Sigmoid colon (tissue), 4 donors: ENCODE measurements around the gene PPFIBP2.

Experiments
- EP300 ChIP-seq, 4 donors: sonication (generic); formaldehyde crosslinking; IDR thresholded peaks; one replicate each; pipeline ENCODE4 v1.6.1; 2017; ENCODE audit warnings: antibody characterized with exemption in 4 of 4
- POLR2A ChIP-seq, 2 donors: fragments of 450-650 bp; IDR thresholded peaks; one replicate each; pipeline ENCODE4 v1.6.1; 2016; ENCODE audit warnings: antibody characterized with exemption in 2 of 2, mild to moderate bottlenecking in 2 of 2, moderate library complexity in 2 of 2
- POLR2AphosphoS5 ChIP-seq, 4 donors: sonication (generic); formaldehyde crosslinking; IDR thresholded peaks; one replicate each; pipeline ENCODE4 v1.6.1; 2017; ENCODE audit warnings: antibody characterized with exemption in 4 of 4
- TF ChIP-seq, protein P1 (sequence below), 4 experiments: fragments of 450-650 bp in 3 of 4; fragments of 200-600 bp in 1 of 4; IDR thresholded peaks; one replicate each; pipeline ENCODE4 v1.5.1; 2016 to 2019; ENCODE audit warnings: antibody characterized with exemption in 4 of 4, mild to moderate bottlenecking in 3 of 4, moderate library complexity in 2 of 4

DNA sequence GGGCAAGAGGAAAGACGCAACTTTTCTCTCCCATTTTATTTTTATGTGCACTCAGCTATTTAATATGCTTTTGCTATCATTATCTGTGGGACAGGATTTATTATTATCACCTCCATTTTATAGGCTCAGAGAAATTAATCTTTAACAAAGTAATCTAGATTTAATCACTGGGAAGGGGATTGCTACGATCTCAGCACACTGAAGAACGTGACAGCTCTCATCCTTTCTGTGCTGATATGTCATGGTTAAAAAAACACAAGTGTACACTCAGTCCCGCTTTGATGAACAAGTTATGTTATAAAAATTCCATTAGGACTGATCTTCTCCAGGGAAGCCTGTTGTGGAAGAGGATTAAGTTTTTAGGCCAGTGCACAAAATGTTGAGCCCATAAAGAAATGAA is 121.9 kb downstream of the PPFIBP2 start:
- TF ChIP-seq, protein P1, sequence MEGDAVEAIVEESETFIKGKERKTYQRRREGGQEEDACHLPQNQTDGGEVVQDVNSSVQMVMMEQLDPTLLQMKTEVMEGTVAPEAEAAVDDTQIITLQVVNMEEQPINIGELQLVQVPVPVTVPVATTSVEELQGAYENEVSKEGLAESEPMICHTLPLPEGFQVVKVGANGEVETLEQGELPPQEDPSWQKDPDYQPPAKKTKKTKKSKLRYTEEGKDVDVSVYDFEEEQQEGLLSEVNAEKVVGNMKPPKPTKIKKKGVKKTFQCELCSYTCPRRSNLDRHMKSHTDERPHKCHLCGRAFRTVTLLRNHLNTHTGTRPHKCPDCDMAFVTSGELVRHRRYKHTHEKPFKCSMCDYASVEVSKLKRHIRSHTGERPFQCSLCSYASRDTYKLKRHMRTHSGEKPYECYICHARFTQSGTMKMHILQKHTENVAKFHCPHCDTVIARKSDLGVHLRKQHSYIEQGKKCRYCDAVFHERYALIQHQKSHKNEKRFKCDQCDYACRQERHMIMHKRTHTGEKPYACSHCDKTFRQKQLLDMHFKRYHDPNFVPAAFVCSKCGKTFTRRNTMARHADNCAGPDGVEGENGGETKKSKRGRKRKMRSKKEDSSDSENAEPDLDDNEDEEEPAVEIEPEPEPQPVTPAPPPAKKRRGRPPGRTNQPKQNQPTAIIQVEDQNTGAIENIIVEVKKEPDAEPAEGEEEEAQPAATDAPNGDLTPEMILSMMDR (IDR thresholded peaks at IDR 0.05) = no peak
- TF ChIP-seq EP300 (IDR thresholded peaks at IDR 0.05) (no peak), POLR2A (IDR thresholded peaks at IDR 0.05) (no peak), POLR2AphosphoS5 (IDR thresholded peaks at IDR 0.05) (no peak)
